Choroid plexus epithelial cell (primary cell): Measurements from ENCODE around the gene DPPA5.

Experiments used
- DNase-seq: peaks from one replicate; pipeline ENCODE4 v3.0.0-alpha.2; 2010; ENCODE audit warnings: low read depth
- H3K4me3 ChIP-seq: 2 replicates; pipeline ENCODE4 v1.5.1; 2011; ENCODE audit warnings: low read depth, mild to moderate bottlenecking, control low read depth, low read length, moderate library complexity
- CTCF ChIP-seq: conservative IDR thresholded peaks from 2 replicates; pipeline ENCODE4 v1.5.1; 2011; ENCODE audit warnings: low read depth, mild to moderate bottlenecking, control low read depth, inconsistent platforms, low read length, moderate library complexity

Gene DPPA5

GRCh38 chr6:73342174-73342573, 11.9 kb downstream of the DPPA5 start:
- H3K4me3 ChIP-seq, result no peak overlapping the region
- no peak for DNase-seq
- no peak for TF ChIP-seq CTCF

- no peak for TF ChIP-seq CTCF
- no peak for DNase-seq
- no peak overlapping the region for H3K4me3 ChIP-seq
These were observed 12.7 kb downstream of the DPPA5 start for GRCh38 chr6:73341335-73341734.

GRCh38 chr6:73340048-73340447, 14.0 kb downstream of the DPPA5 start:
- TF ChIP-seq CTCF, result no peak
- H3K4me3 ChIP-seq, result no peak overlapping the region
- DNase-seq, result peak; percentile 8

- no peak for DNase-seq
- TF ChIP-seq CTCF, result no peak
- no peak overlapping the region for H3K4me3 ChIP-seq
These were observed 14.7 kb downstream of the DPPA5 start for GRCh38 chr6:73339340-73339739.

GRCh38 chr6:73329201-73329600, 24.9 kb downstream of the DPPA5 start:
- H3K4me3 ChIP-seq, result no peak overlapping the region
- TF ChIP-seq CTCF, result no peak
- DNase-seq, result no peak

- no peak for DNase-seq
- TF ChIP-seq CTCF, result no peak
- H3K4me3 ChIP-seq, result no peak overlapping the region
These were observed 25.3 kb downstream of the DPPA5 start for GRCh38 chr6:73328790-73329189.

GRCh38 chr6:73325656-73326055, 28.4 kb downstream of the DPPA5 start:
- no peak overlapping the region for H3K4me3 ChIP-seq

More at GRCh38 chr6:73325656-73326055, 28.4 kb downstream of the DPPA5 start:
- no peak for DNase-seq
- no peak for TF ChIP-seq CTCF
